Ishikawa (cell line): ENCODE results near the gene EIF3A.

ENCODE experiments used
- FOXM1 ChIP-seq: IDR thresholded peaks from 2 replicates; pipeline ENCODE4 v1.6.1; 2012; ENCODE audit warnings: low read depth, borderline replicate concordance
- YY1 ChIP-seq: IDR thresholded peaks from 2 replicates; pipeline ENCODE4 v1.6.1; 2012; ENCODE audit warnings: low read depth
- TF ChIP-seq, protein P1 (sequence below): IDR thresholded peaks from 2 replicates; pipeline ENCODE4 v1.6.1; 2012
- TF ChIP-seq, protein P2 (sequence below): IDR thresholded peaks from 2 replicates; pipeline ENCODE4 v1.6.1; 2012; ENCODE audit warnings: low read depth, mild to moderate bottlenecking

- TF ChIP-seq FOXM1 (no peak), YY1 (no peak)
- TF ChIP-seq, protein P1, sequence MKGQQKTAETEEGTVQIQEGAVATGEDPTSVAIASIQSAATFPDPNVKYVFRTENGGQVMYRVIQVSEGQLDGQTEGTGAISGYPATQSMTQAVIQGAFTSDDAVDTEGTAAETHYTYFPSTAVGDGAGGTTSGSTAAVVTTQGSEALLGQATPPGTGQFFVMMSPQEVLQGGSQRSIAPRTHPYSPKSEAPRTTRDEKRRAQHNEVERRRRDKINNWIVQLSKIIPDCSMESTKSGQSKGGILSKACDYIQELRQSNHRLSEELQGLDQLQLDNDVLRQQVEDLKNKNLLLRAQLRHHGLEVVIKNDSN, result no peak
- TF ChIP-seq, protein P2, sequence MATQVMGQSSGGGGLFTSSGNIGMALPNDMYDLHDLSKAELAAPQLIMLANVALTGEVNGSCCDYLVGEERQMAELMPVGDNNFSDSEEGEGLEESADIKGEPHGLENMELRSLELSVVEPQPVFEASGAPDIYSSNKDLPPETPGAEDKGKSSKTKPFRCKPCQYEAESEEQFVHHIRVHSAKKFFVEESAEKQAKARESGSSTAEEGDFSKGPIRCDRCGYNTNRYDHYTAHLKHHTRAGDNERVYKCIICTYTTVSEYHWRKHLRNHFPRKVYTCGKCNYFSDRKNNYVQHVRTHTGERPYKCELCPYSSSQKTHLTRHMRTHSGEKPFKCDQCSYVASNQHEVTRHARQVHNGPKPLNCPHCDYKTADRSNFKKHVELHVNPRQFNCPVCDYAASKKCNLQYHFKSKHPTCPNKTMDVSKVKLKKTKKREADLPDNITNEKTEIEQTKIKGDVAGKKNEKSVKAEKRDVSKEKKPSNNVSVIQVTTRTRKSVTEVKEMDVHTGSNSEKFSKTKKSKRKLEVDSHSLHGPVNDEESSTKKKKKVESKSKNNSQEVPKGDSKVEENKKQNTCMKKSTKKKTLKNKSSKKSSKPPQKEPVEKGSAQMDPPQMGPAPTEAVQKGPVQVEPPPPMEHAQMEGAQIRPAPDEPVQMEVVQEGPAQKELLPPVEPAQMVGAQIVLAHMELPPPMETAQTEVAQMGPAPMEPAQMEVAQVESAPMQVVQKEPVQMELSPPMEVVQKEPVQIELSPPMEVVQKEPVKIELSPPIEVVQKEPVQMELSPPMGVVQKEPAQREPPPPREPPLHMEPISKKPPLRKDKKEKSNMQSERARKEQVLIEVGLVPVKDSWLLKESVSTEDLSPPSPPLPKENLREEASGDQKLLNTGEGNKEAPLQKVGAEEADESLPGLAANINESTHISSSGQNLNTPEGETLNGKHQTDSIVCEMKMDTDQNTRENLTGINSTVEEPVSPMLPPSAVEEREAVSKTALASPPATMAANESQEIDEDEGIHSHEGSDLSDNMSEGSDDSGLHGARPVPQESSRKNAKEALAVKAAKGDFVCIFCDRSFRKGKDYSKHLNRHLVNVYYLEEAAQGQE, result no peak
Observed at GRCh38 chr10:119113751-119114732, 33.4 kb upstream of the EIF3A start.
